22Rv1 (cell line): Measurements from ENCODE around the gene TYMP.

ENCODE experiments used
- H3K27ac ChIP-seq: fragments of 450-650 bp; 2 replicates; pipeline ENCODE4 v1.5.1; 2017
- CTCF ChIP-seq: fragments of 450-650 bp; IDR thresholded peaks from 2 replicates; pipeline ENCODE4 v1.5.1; 2017; ENCODE audit warnings: mild to moderate bottlenecking
- ZFX ChIP-seq: fragments of 450-650 bp; IDR thresholded peaks from 2 replicates; pipeline ENCODE4 v1.6.1; 2017; ENCODE audit warnings: antibody characterized with exemption, borderline replicate concordance

The TYMP gene

GRCh38 chr22:50562523-50563412 is 33.0 kb upstream of the TYMP start, which contains the start of gene SYCE3:
Gene SYCE3 (minus strand): TSS chr22:50562919. CDS start chr22:50556405, 6,514 bp downstream.
- no peak for TF ChIP-seq ZFX
- TF ChIP-seq CTCF: peak; percentile 93
- peak within 1 kb of the TSS; percentile 82 for H3K27ac ChIP-seq

- TF ChIP-seq ZFX (no peak), CTCF (no peak)
- no peak overlapping the region for H3K27ac ChIP-seq
These were observed 31.9 kb upstream of the TYMP start for GRCh38 chr22:50561401-50562358.

- H3K27ac ChIP-seq: no peak overlapping the region
- TF ChIP-seq ZFX: no peak
- TF ChIP-seq CTCF: no peak
These were observed 30.2 kb upstream of the TYMP start for GRCh38 chr22:50560034-50560433.

- TF ChIP-seq ZFX (no peak), CTCF (no peak)
- no peak overlapping the region for H3K27ac ChIP-seq
These were observed 26.9 kb upstream of the TYMP start for GRCh38 chr22:50556703-50557102.

GRCh38 chr22:50553310-50553709 is 23.5 kb upstream of the TYMP start:
- no peak for TF ChIP-seq CTCF
- no peak for TF ChIP-seq ZFX
- no peak overlapping the region for H3K27ac ChIP-seq

- TF ChIP-seq CTCF: no peak
- no peak for TF ChIP-seq ZFX
These were observed 21.4 kb upstream of the TYMP start for GRCh38 chr22:50551160-50551752.

More at GRCh38 chr22:50551160-50551752, 21.4 kb upstream of the TYMP start:
- no peak overlapping the region for H3K27ac ChIP-seq
